BLaER1 (cell line): ENCODE results near the gene CDK17.
"Not testable (repeated sequence)": the region's sequence is repeated elsewhere in the genome, so short reads cannot be mapped to it uniquely, and the experiment has no call there.

ENCODE experiments used
- H3K27ac ChIP-seq: shearing (Covaris generic); formaldehyde crosslinking; 2 replicates; pipeline ENCODE4 v1.8.1; 2022
- H3K27me3 ChIP-seq: shearing (Covaris generic); formaldehyde crosslinking; 2 replicates; pipeline ENCODE4 v1.8.1; 2022
- H3K36me3 ChIP-seq: shearing (Covaris generic); formaldehyde crosslinking; 2 replicates; pipeline ENCODE4 v1.8.1; 2022
- H3K4me1 ChIP-seq: shearing (Covaris generic); formaldehyde crosslinking; 2 replicates; pipeline ENCODE4 v1.8.1; 2022
- H3K4me2 ChIP-seq: shearing (Covaris generic); formaldehyde crosslinking; 2 replicates; pipeline ENCODE4 v1.8.1; 2022
- H3K4me3 ChIP-seq: shearing (Covaris generic); formaldehyde crosslinking; 2 replicates; pipeline ENCODE4 v1.8.1; 2022
- H3K9ac ChIP-seq: shearing (Covaris generic); formaldehyde crosslinking; 2 replicates; pipeline ENCODE4 v1.8.1; 2022
- H3K9me3 ChIP-seq: shearing (Covaris generic); formaldehyde crosslinking; 2 replicates; pipeline ENCODE4 v1.8.1; 2022
- H4K20me1 ChIP-seq: shearing (Covaris generic); formaldehyde crosslinking; 2 replicates; pipeline ENCODE4 v1.8.1; 2022
- Cebpa-rat ChIP-seq: shearing (Covaris generic); IDR thresholded peaks from 2 replicates; pipeline ENCODE4 v1.8.1; 2022

CDK17 gene

GRCh38 chr12:96327889-96328288 is 72.3 kb downstream of the CDK17 start:
- peaks cover 74% of the 10 kb centered on the region for H3K36me3 ChIP-seq
- H3K4me1 ChIP-seq, result peaks cover 22% of the 10 kb centered on the region
- no peak overlapping the region for H3K27ac ChIP-seq

GRCh38 chr12:96327346-96327745 is 72.9 kb downstream of the CDK17 start:
- Histone ChIP-seq H3K9me3 (peaks cover 33% of the 10 kb centered on the region), H4K20me1 (peaks cover 54% of the 10 kb centered on the region), H3K4me3 (no peak overlapping the region), H3K9ac (no peak overlapping the region), H3K4me1 (peaks cover 22% of the 10 kb centered on the region), H3K4me2 (peak overlapping the region; percentile 8; the same call in 1 of the 2 replicates), H3K36me3 (peaks cover 76% of the 10 kb centered on the region), H3K27me3 (no peaks in the 10 kb centered on the region), H3K27ac (no peak overlapping the region)
- TF ChIP-seq Cebpa-rat, result no peak

More at GRCh38 chr12:96327889-96328288, 72.3 kb downstream of the CDK17 start:
- H3K9ac ChIP-seq, result no peak overlapping the region
- H3K27me3 ChIP-seq, result no peaks in the 10 kb centered on the region
- no peak overlapping the region for H3K4me3 ChIP-seq
- TF ChIP-seq Cebpa-rat, result no peak
- H4K20me1 ChIP-seq, result peaks cover 55% of the 10 kb centered on the region
- H3K4me2 ChIP-seq, result peak overlapping the region; percentile 8; the same call in 1 of the 2 replicates
- H3K9me3 ChIP-seq, result peaks cover 27% of the 10 kb centered on the region

GRCh38 chr12:96326628-96327227 is 73.5 kb downstream of the CDK17 start:
- Histone ChIP-seq H3K9me3 (peaks cover 38% of the 10 kb centered on the region), H3K4me3 (no peak overlapping the region), H3K4me1 (peaks cover 22% of the 10 kb centered on the region), H3K9ac (no peak overlapping the region), H3K27ac (no peak overlapping the region), H3K4me2 (no peak overlapping the region), H4K20me1 (peaks cover 48% of the 10 kb centered on the region), H3K36me3 (peaks cover 76% of the 10 kb centered on the region), H3K27me3 (no peaks in the 10 kb centered on the region)
- no peak for TF ChIP-seq Cebpa-rat

- TF ChIP-seq Cebpa-rat, result no peak
- Histone ChIP-seq H4K20me1 (peaks cover 31% of the 10 kb centered on the region), H3K27me3 (no peaks in the 10 kb centered on the region), H3K9me3 (peaks cover 38% of the 10 kb centered on the region), H3K4me1 (peaks cover 22% of the 10 kb centered on the region), H3K36me3 (peaks cover 63% of the 10 kb centered on the region), H3K9ac (no peak overlapping the region), H3K27ac (no peak overlapping the region), H3K4me3 (no peak overlapping the region), H3K4me2 (no peak overlapping the region)
Observed at GRCh38 chr12:96323906-96324305, 76.3 kb downstream of the CDK17 start.

GRCh38 chr12:96322720-96323119 is 77.5 kb downstream of the CDK17 start:
- H3K9me3 ChIP-seq, result peaks cover 38% of the 10 kb centered on the region
- H3K27me3 ChIP-seq, result no peaks in the 10 kb centered on the region
- peaks cover 59% of the 10 kb centered on the region for H3K36me3 ChIP-seq
- no peak overlapping the region for H3K4me2 ChIP-seq
- H3K4me1 ChIP-seq, result peaks cover 12% of the 10 kb centered on the region
- peaks cover 23% of the 10 kb centered on the region for H4K20me1 ChIP-seq
- no peak overlapping the region for H3K27ac ChIP-seq
- TF ChIP-seq Cebpa-rat, result no peak
- no peak overlapping the region for H3K9ac ChIP-seq
- no peak overlapping the region for H3K4me3 ChIP-seq

- H3K9ac ChIP-seq, result no peak overlapping the region
- H3K9me3 ChIP-seq, result peaks cover 35% of the 10 kb centered on the region
- H3K4me2 ChIP-seq, result no peak overlapping the region
- no peak overlapping the region for H3K4me3 ChIP-seq
- no peak overlapping the region for H3K27ac ChIP-seq
- TF ChIP-seq Cebpa-rat, result no peak
- peaks cover 16% of the 10 kb centered on the region; the same call in 1 of the 2 replicates for H4K20me1 ChIP-seq
- peaks cover 5% of the 10 kb centered on the region; the same call in 1 of the 2 replicates for H3K4me1 ChIP-seq
- peaks cover 51% of the 10 kb centered on the region for H3K36me3 ChIP-seq
- no peaks in the 10 kb centered on the region for H3K27me3 ChIP-seq
Observed at GRCh38 chr12:96321941-96322340, 78.3 kb downstream of the CDK17 start.

- H4K20me1 ChIP-seq, H3K4me1 ChIP-seq, H3K4me3 ChIP-seq, H3K27ac ChIP-seq, H3K9ac ChIP-seq, H3K27me3 ChIP-seq, H3K4me2 ChIP-seq: not testable (repeated sequence)
- Histone ChIP-seq H3K9me3 (peaks cover 10% of the 10 kb centered on the region), H3K36me3 (peaks cover 10% of the 10 kb centered on the region)
Observed at GRCh38 chr12:96317801-96318200, 82.4 kb downstream of the CDK17 start.

GRCh38 chr12:96315741-96316481 is 84.3 kb downstream of the CDK17 start:
- Histone ChIP-seq H3K27ac (0 out of 2 replicates have a peak overlapping the region, but pooled peaks have one; percentile 38), H3K4me3 (peak overlapping the region; percentile 63)

GRCh38 chr12:96314723-96315122 is 85.5 kb downstream of the CDK17 start:
- Histone ChIP-seq H3K4me2 (no peak overlapping the region), H3K36me3 (peaks cover 6% of the 10 kb centered on the region; the same call in 1 of the 2 replicates), H4K20me1 (peaks cover 9% of the 10 kb centered on the region; the same call in 1 of the 2 replicates), H3K9me3 (no peaks in the 10 kb centered on the region; the same call in 1 of the 2 replicates), H3K9ac (no peak overlapping the region), H3K27me3 (no peaks in the 10 kb centered on the region), H3K4me3 (no peak overlapping the region), H3K27ac (no peak overlapping the region), H3K4me1 (no peaks in the 10 kb centered on the region)
- TF ChIP-seq Cebpa-rat, result no peak

More at GRCh38 chr12:96315741-96316481, 84.3 kb downstream of the CDK17 start:
- not testable (repeated sequence) for H3K9me3 ChIP-seq, H3K4me1 ChIP-seq, H3K36me3 ChIP-seq, H4K20me1 ChIP-seq, H3K27me3 ChIP-seq
- Histone ChIP-seq H3K4me2 (peak overlapping the region; percentile 55), H3K9ac (peak overlapping the region; percentile 41; the same call in 1 of the 2 replicates)

- Histone ChIP-seq H3K9me3 (no peaks in the 10 kb centered on the region; the same call in 1 of the 2 replicates), H3K4me3 (no peak overlapping the region), H4K20me1 (peaks cover 9% of the 10 kb centered on the region; the same call in 1 of the 2 replicates), H3K4me2 (no peak overlapping the region), H3K36me3 (peaks cover 14% of the 10 kb centered on the region), H3K4me1 (no peaks in the 10 kb centered on the region), H3K9ac (no peak overlapping the region), H3K27ac (no peak overlapping the region), H3K27me3 (no peaks in the 10 kb centered on the region)
- no peak for TF ChIP-seq Cebpa-rat
Observed at GRCh38 chr12:96313606-96314005, 86.6 kb downstream of the CDK17 start.
